Mesodermal cell (in vitro differentiated cells): Measurements from ENCODE around the gene MYCL.

ENCODE experiments used
- H3K27ac ChIP-seq: 2 replicates; pipeline ENCODE4 v1.7.0; 2013; ENCODE audit warnings: mild to moderate bottlenecking, low read depth, low read length, moderate library complexity; ENCODE audit not compliant: severe bottlenecking
- H3K36me3 ChIP-seq: 2 replicates; pipeline ENCODE4 v1.7.1; 2013; ENCODE audit warnings: mild to moderate bottlenecking, low read length, moderate library complexity; ENCODE audit not compliant: control insufficient read depth, insufficient read depth
- H3K4me1 ChIP-seq: one replicate; pipeline ENCODE4 v1.7.1; 2013; ENCODE audit warnings: mild to moderate bottlenecking, low read length; ENCODE audit not compliant: insufficient read depth, control insufficient read depth, poor library complexity, severe bottlenecking
- H3K4me3 ChIP-seq: 2 replicates; pipeline ENCODE4 v1.7.0; 2013; ENCODE audit warnings: low read length, control low read depth, mild to moderate bottlenecking; ENCODE audit not compliant: insufficient read depth, poor library complexity, severe bottlenecking; ENCODE audit errors: extremely low read depth
- H3K9me3 ChIP-seq: 2 replicates; pipeline ENCODE4 v1.7.1; 2013; ENCODE audit warnings: mild to moderate bottlenecking, low read length, moderate library complexity; ENCODE audit not compliant: control insufficient read depth
- WGBS, 2 experiments: methylation state at CpG; one replicate each; pipeline ENCODE4 v1.1.5; 2013; ENCODE audit warnings: missing lambda C conversion rate in 2 of 2; ENCODE audit not compliant: insufficient coverage in 2 of 2; 5-methylcytosine and 5-hydroxymethylcytosine counted together

The MYCL gene

GRCh38 chr1:39936724-39937491 lies 35.2 kb upstream of the MYCL start:
- Histone ChIP-seq H3K27ac (no peak overlapping the region), H3K9me3 (no peaks in the 10 kb centered on the region), H3K4me1 (no peaks in the 10 kb centered on the region), H3K4me3 (no peak overlapping the region), H3K36me3 (no peaks in the 10 kb centered on the region)
- WGBS, 2 experiments, result no CpG with 5 or more reads among the region's 2 CpGs

- Histone ChIP-seq H3K36me3 (no peaks in the 10 kb centered on the region), H3K4me1 (no peaks in the 10 kb centered on the region), H3K9me3 (no peaks in the 10 kb centered on the region), H3K4me3 (no peak overlapping the region), H3K27ac (no peak overlapping the region)
- 92 to 93% methylated on average over 8 to 11 of the region's 12 CpGs for WGBS, 2 experiments
Measured at GRCh38 chr1:39933956-39934941, 32.5 kb upstream of the MYCL start.

DNA sequence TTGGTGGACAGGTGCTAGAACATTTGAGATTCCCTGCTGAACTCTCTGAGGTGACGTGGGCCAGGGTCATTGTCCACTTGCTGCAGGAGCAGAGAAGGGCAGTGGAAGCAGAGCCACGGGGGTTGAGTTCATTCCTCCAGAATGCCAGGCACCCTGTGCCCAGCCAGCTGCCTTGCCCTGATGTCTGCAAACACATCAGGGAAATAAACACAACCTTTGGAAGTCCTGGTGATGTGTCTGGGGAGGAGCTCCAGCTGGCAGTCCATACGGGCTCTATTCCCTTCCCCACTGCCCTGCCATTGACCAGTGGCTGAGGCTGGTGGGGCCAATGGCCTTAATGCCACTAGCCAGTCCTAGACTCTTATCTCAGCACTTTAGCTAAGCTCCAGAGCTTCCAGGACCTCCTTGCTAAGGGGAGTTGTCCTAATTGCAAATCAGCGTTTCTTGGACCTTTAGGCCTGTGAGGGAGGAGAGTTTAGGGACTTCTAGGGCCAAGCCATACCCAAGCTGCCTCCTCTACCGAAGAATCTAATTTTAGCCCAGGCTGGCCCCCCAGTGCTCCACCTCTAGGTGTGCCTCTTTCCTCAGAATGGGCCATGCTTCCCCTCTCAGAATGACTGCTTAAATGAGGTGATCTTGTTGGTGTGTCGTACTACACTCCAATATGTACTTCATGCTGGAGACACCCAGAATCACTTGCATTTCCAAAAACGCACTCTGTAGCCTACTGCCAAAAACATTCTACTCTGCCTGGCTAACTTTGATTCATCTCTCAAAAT lies 27.3 kb upstream of the MYCL start:
- WGBS, 2 experiments, result 86 to 87% methylated on average over 3 to 5 of the region's 7 CpGs
- no peak overlapping the region for H3K4me3 ChIP-seq
- no peak overlapping the region for H3K27ac ChIP-seq
- H3K36me3 ChIP-seq, result no peaks in the 10 kb centered on the region
- no peaks in the 10 kb centered on the region for H3K4me1 ChIP-seq
- H3K9me3 ChIP-seq, result no peaks in the 10 kb centered on the region

DNA sequence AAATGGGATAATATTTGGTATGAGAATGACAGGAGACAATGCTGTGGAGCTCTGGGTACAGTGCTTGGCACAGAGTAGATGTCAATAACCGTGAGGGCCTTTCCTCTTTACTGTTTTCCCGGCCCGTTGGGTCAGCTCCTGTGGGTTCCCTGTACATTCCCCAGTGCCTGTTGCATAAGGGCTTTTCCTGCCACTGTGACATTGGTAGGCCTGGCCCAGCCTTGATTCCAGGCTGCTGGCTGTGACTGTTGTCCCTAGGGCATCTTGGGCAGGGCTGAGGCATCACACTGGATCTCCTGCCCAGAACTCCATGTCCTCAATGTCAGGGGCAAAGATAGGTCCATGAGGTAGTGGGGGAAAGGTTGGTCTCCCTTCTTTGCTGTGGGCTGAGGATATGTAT lies 25.8 kb upstream of the MYCL start:
- H3K4me1 ChIP-seq, result peaks cover 1% of the 10 kb centered on the region
- no peak overlapping the region for H3K4me3 ChIP-seq
- no peaks in the 10 kb centered on the region for H3K36me3 ChIP-seq
- H3K27ac ChIP-seq, result no peak overlapping the region
- no peaks in the 10 kb centered on the region for H3K9me3 ChIP-seq
- 88 to 91% methylated on average over 3 of the region's 3 CpGs for WGBS, 2 experiments

DNA sequence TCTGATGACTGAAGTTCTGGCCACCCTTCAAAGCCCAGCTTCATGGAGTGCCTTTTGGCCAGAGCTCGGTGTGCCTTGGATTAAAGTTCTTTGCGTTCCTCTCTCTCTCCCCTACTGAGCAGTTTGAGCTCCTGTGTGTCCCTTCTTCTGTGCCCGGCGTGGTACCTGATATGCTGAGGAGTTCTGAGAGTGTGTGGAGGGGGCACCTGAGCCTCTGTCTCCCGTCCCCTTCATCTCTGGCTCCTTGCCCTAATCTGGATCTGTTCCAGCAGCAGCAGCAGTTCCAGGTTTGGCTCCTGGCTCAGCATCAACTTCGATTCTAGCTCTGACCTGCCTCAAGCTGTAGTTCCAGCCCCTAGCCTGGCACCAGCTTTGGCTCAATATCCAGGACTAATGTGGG lies 25.1 kb upstream of the MYCL start:
- Histone ChIP-seq H3K36me3 (no peaks in the 10 kb centered on the region), H3K4me3 (no peak overlapping the region), H3K4me1 (peaks cover 3% of the 10 kb centered on the region), H3K27ac (no peak overlapping the region), H3K9me3 (no peaks in the 10 kb centered on the region)
- WGBS, 2 experiments, result 86 to 92% methylated on average over 2 to 4 of the region's 6 CpGs

- Histone ChIP-seq H3K27ac (no peak overlapping the region), H3K4me1 (peaks cover 3% of the 10 kb centered on the region)
- 77 to 83% methylated on average over 5 to 6 of the region's 6 CpGs for WGBS, 2 experiments
Measured at GRCh38 chr1:39926343-39926793, 24.7 kb upstream of the MYCL start.

DNA sequence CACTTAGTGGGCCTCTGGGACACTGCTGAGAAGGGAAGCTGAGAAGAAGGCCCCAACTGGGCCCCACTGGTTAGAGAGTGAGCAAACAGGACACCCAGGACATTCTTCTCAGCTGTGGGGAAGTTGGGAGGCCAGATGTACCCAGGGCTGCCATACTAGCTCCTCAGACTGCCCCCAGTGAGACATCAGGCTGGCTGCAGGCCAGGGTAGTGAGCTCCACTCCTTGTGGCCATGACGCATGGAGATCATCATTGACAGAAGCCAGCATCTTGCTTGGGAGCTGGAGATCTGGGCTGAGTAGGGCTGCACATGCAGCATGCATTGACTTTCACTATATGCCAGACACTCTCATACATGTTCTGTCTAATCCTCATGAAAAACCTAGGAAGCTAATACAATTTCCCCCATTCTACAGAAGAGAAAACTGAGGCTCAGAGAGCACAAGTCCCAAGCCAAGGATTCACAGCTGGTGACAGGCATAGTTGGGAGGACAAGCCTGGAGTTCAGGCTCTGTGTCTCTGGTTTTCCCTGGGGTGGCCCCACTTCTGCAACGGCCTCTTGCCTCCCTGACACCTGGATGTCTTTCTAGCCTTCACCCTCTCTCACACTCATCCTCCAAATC lies 24.1 kb upstream of the MYCL start:
- Histone ChIP-seq H3K9me3 (no peaks in the 10 kb centered on the region), H3K36me3 (no peaks in the 10 kb centered on the region), H3K4me1 (peaks cover 3% of the 10 kb centered on the region), H3K27ac (no peak overlapping the region), H3K4me3 (no peak overlapping the region)
- 94 to 100% methylated on average over 2 of the region's 2 CpGs for WGBS, 2 experiments

More at GRCh38 chr1:39926343-39926793, 24.7 kb upstream of the MYCL start:
- no peaks in the 10 kb centered on the region for H3K9me3 ChIP-seq
- no peaks in the 10 kb centered on the region for H3K36me3 ChIP-seq
- no peak overlapping the region for H3K4me3 ChIP-seq

DNA sequence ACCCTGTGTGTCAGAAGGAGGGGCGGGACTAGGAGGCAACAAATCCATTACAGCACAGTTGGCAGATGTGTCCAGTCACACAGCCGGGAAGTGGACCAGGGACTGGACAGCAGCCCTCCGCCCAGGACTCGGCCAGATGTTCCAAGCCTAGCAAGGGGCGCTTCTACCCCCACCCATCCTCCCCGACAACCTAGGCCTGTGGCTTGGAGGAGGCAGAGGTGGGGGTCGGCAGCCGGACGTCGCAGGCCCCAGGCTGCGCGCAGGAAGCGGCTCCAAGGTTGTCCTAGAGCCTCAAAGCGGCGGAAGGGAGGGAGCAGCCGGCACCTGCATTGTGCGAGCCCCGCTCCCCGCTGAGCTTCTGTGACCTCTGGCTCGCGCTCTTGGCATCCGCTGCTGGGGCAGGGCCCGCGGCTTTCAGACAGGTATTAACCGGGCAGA lies 20.6 kb upstream of the MYCL start:
- 9 to 13% methylated on average over 16 to 21 of the region's 25 CpGs for WGBS, 2 experiments
- no peak overlapping the region for H3K4me3 ChIP-seq

GRCh38 chr1:39919545-39919944 lies 17.8 kb upstream of the MYCL start:
- Histone ChIP-seq H3K27ac (no peak overlapping the region), H3K4me3 (no peak overlapping the region), H3K9me3 (no peaks in the 10 kb centered on the region), H3K4me1 (peaks cover 3% of the 10 kb centered on the region), H3K36me3 (no peaks in the 10 kb centered on the region)
- 46 to 57% methylated on average over 3 of the region's 3 CpGs for WGBS, 2 experiments

More for the DNA sequence above, 20.6 kb upstream of the MYCL start:
- H3K4me1 ChIP-seq, result peaks cover 3% of the 10 kb centered on the region
- H3K9me3 ChIP-seq, result no peaks in the 10 kb centered on the region
- H3K36me3 ChIP-seq, result no peaks in the 10 kb centered on the region
- no peak overlapping the region for H3K27ac ChIP-seq

GRCh38 chr1:39917825-39918224 lies 16.1 kb upstream of the MYCL start:
- Histone ChIP-seq H3K36me3 (no peaks in the 10 kb centered on the region), H3K4me3 (no peak overlapping the region), H3K4me1 (peaks cover 3% of the 10 kb centered on the region), H3K9me3 (no peaks in the 10 kb centered on the region), H3K27ac (no peak overlapping the region)
- 77 to 100% methylated on average over 1 to 2 of the region's 2 CpGs for WGBS, 2 experiments
